Measurements from ENCODE around the gene NR6A1.

GRCh38 chr9:124726886-124727285, 44.2 kb downstream of the NR6A1 start:
- TF ChIP-seq CTCF (IDR thresholded peaks at IDR 0.05) (no peak), POLR2AphosphoS5 (IDR thresholded peaks at IDR 0.05) (no peak), POLR2A (IDR thresholded peaks at IDR 0.05) (no peak)
